GM12892 (cell line): ENCODE measurements around the gene HIPK4.

Experiments used
- POLR2A ChIP-seq: IDR thresholded peaks from 2 replicates; pipeline ENCODE4 v1.6.1; 2011; ENCODE audit warnings: low read depth, low read length, control low read depth
- POLR2AphosphoS5 ChIP-seq: IDR thresholded peaks from 2 replicates; pipeline ENCODE4 v1.6.1; 2011; ENCODE audit warnings: low read depth, low read length, control low read depth
- TAF1 ChIP-seq: IDR thresholded peaks from 2 replicates; pipeline ENCODE4 v1.6.1; 2011; ENCODE audit warnings: low read depth, mild to moderate bottlenecking, control low read depth, low read length, borderline replicate concordance

DNA sequence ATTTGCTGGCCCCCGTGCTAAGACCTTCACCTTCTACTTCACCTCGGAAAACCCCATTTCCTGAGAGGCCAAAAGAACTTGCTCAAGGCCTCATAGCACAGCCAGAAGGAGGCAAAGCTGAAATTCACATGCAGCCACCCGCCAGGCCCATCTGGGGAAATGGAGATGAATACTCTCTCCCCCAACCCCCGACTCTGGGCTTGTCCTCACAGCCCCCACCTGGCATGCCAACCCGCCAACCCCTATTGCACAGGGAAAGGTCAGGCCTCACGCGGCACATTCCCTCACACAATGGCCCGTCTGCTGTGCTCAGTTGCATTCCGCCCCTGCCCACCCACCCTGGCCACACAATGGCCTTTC, 20.0 kb upstream of the HIPK4 start:
- TF ChIP-seq POLR2AphosphoS5 (no peak), POLR2A (no peak), TAF1 (no peak)
